Measurements from ENCODE around the gene EP400. TPM values are rescaled to one million over a fixed set of nuclear protein-coding genes. Genes with fewer than 3 reads are reported as not detected.
"Not testable (repeated sequence)": the region's sequence is repeated elsewhere in the genome, so short reads cannot be mapped to it uniquely, and the experiment has no call there.

EP400 gene
- total RNA-seq, 1 experiment from 2014 or later, result 61.7 TPM

- not testable (repeated sequence) for H3K27ac ChIP-seq (ENCODE audit: insufficient read length, low read depth, low read length); H3K4me1 ChIP-seq (ENCODE audit: insufficient read depth, low read length); H3K9ac ChIP-seq (ENCODE audit: extremely low read depth, insufficient read length, low read length); H3K56ac ChIP-seq (ENCODE audit: insufficient read length, low read depth, low read length); H3K27me3 ChIP-seq (ENCODE audit: insufficient read depth, low read length); H3K23me2 ChIP-seq (ENCODE audit: insufficient read length, low read depth, low read length, poor library complexity, severe bottlenecking); H3K4me2 ChIP-seq (ENCODE audit: insufficient read depth, insufficient read length, low read length); H4K8ac ChIP-seq (replicated peaks; ENCODE audit: insufficient read length, low read depth, low read length); H2AFZ ChIP-seq (ENCODE audit: low read length); H3K27me3 Mint-ChIP-seq (ENCODE audit: low read depth); H3K4ac ChIP-seq (ENCODE audit: low read depth, low read length); H3K27ac Mint-ChIP-seq; H3K9me3 ChIP-seq (ENCODE audit: control insufficient read depth, low read depth, low read length); H2BK5ac ChIP-seq (ENCODE audit: insufficient read length, low read length); H3K79me1 ChIP-seq (ENCODE audit: insufficient read depth, low read depth, low read length, poor library complexity, severe bottlenecking); H4K5ac ChIP-seq (ENCODE audit: insufficient read length, low read depth, low read length); H2BK12ac ChIP-seq (ENCODE audit: insufficient read length, low read depth, low read length); H4K20me1 ChIP-seq (ENCODE audit: control insufficient read depth, insufficient read depth, insufficient read length); H2BK15ac ChIP-seq (ENCODE audit: low read depth, low read length); H3K23ac ChIP-seq (ENCODE audit: insufficient read length, low read depth, low read length); H3K4me3 Mint-ChIP-seq; H4K91ac ChIP-seq (ENCODE audit: insufficient read length, low read depth, low read length); H3K9me3 Mint-ChIP-seq; H2AK5ac ChIP-seq (ENCODE audit: insufficient read length, low read length); H2BK20ac ChIP-seq (ENCODE audit: low read depth, low read length, poor library complexity, severe bottlenecking); H2BK120ac ChIP-seq (ENCODE audit: low read depth, low read length, poor library complexity, severe bottlenecking); H3K79me2 ChIP-seq (ENCODE audit: insufficient read depth, low read length); H3K18ac ChIP-seq (ENCODE audit: insufficient read length, low read depth, low read length); H3T11ph ChIP-seq (ENCODE audit: low read length); H3K14ac ChIP-seq (ENCODE audit: insufficient read depth, low read length)
- DNase-seq, result peak; percentile 68
- Mint-ChIP-seq H3K36me3 (ENCODE audit: insufficient read depth in 1 of 3, low read depth in 3 of 3) (peaks cover 53 to 83% (median 80%) of the 10 kb centered on the region in 3 experiments), H3K4me1 (peaks cover 14 to 20% of the 10 kb centered on the region in 2 experiments)
- TF ChIP-seq, protein P1, sequence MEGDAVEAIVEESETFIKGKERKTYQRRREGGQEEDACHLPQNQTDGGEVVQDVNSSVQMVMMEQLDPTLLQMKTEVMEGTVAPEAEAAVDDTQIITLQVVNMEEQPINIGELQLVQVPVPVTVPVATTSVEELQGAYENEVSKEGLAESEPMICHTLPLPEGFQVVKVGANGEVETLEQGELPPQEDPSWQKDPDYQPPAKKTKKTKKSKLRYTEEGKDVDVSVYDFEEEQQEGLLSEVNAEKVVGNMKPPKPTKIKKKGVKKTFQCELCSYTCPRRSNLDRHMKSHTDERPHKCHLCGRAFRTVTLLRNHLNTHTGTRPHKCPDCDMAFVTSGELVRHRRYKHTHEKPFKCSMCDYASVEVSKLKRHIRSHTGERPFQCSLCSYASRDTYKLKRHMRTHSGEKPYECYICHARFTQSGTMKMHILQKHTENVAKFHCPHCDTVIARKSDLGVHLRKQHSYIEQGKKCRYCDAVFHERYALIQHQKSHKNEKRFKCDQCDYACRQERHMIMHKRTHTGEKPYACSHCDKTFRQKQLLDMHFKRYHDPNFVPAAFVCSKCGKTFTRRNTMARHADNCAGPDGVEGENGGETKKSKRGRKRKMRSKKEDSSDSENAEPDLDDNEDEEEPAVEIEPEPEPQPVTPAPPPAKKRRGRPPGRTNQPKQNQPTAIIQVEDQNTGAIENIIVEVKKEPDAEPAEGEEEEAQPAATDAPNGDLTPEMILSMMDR (conservative IDR thresholded peaks at IDR 0.05), result peak; percentile 71
- no CpG with 5 or more reads among the region's 13 CpGs for WGBS (ENCODE audit: extremely low coverage, insufficient read length, low lambda C conversion rate)
Measured at GRCh38 chr12:132051718-132052117, 102.0 kb downstream of the EP400 start.
